IMR-90 (cell line): ENCODE results near the gene NEXMIF. TPM values are rescaled to one million over a fixed set of nuclear protein-coding genes. Genes with fewer than 3 reads are reported as not detected.

Experiments used
- ATAC-seq: fragments of 200-7000 bp; cut with Tn5 transposase; 2 replicates; pipeline ENCODE4 v1.9.1; 2020; ENCODE audit warnings: low read depth, mild to moderate bottlenecking, moderate library complexity
- BruUV-seq: library from RNA; stranded (reverse); fragments of 400-500 nt; replicated peaks from 2 replicates; lab custom pipeline; 2021; lab: Mats Ljungman, UMichigan
- CTCF ChIA-PET: fragments of 300-600 bp; formaldehyde crosslinking; extraction: SDS; loops from one replicate; lab custom pipeline; 2021; ENCODE audit warnings: antibody characterized with exemption; lab: Yijun Ruan, JAX
- POLR2A ChIA-PET: fragments of 300-600 bp; sonication (Branson Sonifier 250); formaldehyde crosslinking; loops from one replicate; lab custom pipeline; 2022; ENCODE audit warnings: antibody characterized with exemption; ENCODE audit not compliant: unreplicated experiment; lab: Charles Lee
- DNase-seq: peaks from one replicate; pipeline ENCODE4 v3.0.0; 2013
- H2AFZ ChIP-seq: replicated peaks from 2 replicates; pipeline ENCODE3; 2013; ENCODE audit warnings: low read length, mild to moderate bottlenecking; ENCODE audit not compliant: poor library complexity
- H2AK5ac ChIP-seq: 2 replicates; pipeline ENCODE4 v1.6.1; 2013; ENCODE audit warnings: low read depth, low read length, inconsistent platforms
- H2AK9ac ChIP-seq: replicated peaks from 2 replicates; pipeline ENCODE3; 2013; ENCODE audit warnings: mild to moderate bottlenecking, low read depth, low read length, moderate library complexity; ENCODE audit not compliant: poor library complexity
- H2BK120ac ChIP-seq: 2 replicates; pipeline ENCODE4 v1.6.1; 2013; ENCODE audit warnings: low read depth, low read length, inconsistent platforms
- H2BK15ac ChIP-seq: 3 replicates; pipeline ENCODE4 v1.6.1; 2013; ENCODE audit warnings: low read depth, low read length, inconsistent platforms
- H2BK20ac ChIP-seq: 2 replicates; pipeline ENCODE4 v1.6.1; 2013; ENCODE audit warnings: low read depth, mild to moderate bottlenecking, inconsistent platforms, low read length, moderate library complexity
- H2BK5ac ChIP-seq: 2 replicates; pipeline ENCODE4 v1.6.1; 2013; ENCODE audit warnings: mild to moderate bottlenecking, low read depth, low read length, inconsistent platforms; ENCODE audit not compliant: poor library complexity, severe bottlenecking
- H3K14ac ChIP-seq: replicated peaks from 2 replicates; pipeline ENCODE4 v1.6.1; 2013; ENCODE audit warnings: low read depth, low read length, inconsistent platforms
- H3K18ac ChIP-seq: 2 replicates; pipeline ENCODE4 v1.6.1; 2013; ENCODE audit warnings: low read depth, low read length, control low read depth
- H3K23ac ChIP-seq: 2 replicates; pipeline ENCODE4 v1.6.1; 2013; ENCODE audit warnings: low read depth, low read length, inconsistent platforms
- H3K27ac ChIP-seq: 2 replicates; pipeline ENCODE4 v1.5.1; 2013; ENCODE audit warnings: mild to moderate bottlenecking, control low read depth, low read length; ENCODE audit not compliant: insufficient read depth
- H3K27me3 ChIP-seq: 2 replicates; pipeline ENCODE4 v1.6.1; 2013; ENCODE audit warnings: low read length; ENCODE audit not compliant: control insufficient read depth, insufficient read depth
- H3K36me3 ChIP-seq: 2 replicates; pipeline ENCODE4 v1.6.1; 2013; ENCODE audit warnings: low read length, mixed read lengths; ENCODE audit not compliant: control insufficient read depth, insufficient read depth
- H3K4ac ChIP-seq: 2 replicates; pipeline ENCODE4 v1.6.1; 2013; ENCODE audit warnings: low read depth, low read length, inconsistent platforms
- H3K4me1 ChIP-seq: 2 replicates; pipeline ENCODE4 v1.6.1; 2013; ENCODE audit warnings: low read length, mixed read lengths; ENCODE audit not compliant: control insufficient read depth, insufficient read depth
- H3K4me2 ChIP-seq: 2 replicates; pipeline ENCODE4 v1.6.1; 2013; ENCODE audit warnings: low read depth, mild to moderate bottlenecking, control low read depth, low read length, moderate library complexity
- H3K4me3 ChIP-seq: 2 replicates; pipeline ENCODE4 v1.5.1; 2013; ENCODE audit warnings: low read depth, mild to moderate bottlenecking, control low read depth, low read length, moderate library complexity; ENCODE audit not compliant: insufficient read depth
- H3K56ac ChIP-seq: 2 replicates; pipeline ENCODE4 v1.6.1; 2013; ENCODE audit warnings: low read length, inconsistent platforms; ENCODE audit not compliant: insufficient read depth; ENCODE audit errors: extremely low read depth
- H3K79me1 ChIP-seq, 2 experiments: 2 replicates each; pipeline ENCODE4 v1.6.1; 2013; ENCODE audit warnings: low read length in 2 of 2, inconsistent platforms in 1 of 2, low read depth in 1 of 2
- H3K9ac ChIP-seq: 2 replicates; pipeline ENCODE4 v1.6.1; 2013; ENCODE audit warnings: low read depth, low read length, control low read depth
- H3K9me1 ChIP-seq: 2 replicates; pipeline ENCODE4 v1.6.1; 2013; ENCODE audit warnings: low read length, inconsistent platforms; ENCODE audit not compliant: insufficient read depth
- H3K9me3 ChIP-seq: 2 replicates; pipeline ENCODE4 v1.6.1; 2013; ENCODE audit warnings: low read length; ENCODE audit not compliant: control insufficient read depth, insufficient read depth
- H4K20me1 ChIP-seq: 2 replicates; pipeline ENCODE4 v1.6.1; 2013; ENCODE audit warnings: low read length, inconsistent platforms; ENCODE audit not compliant: insufficient read depth
- H4K5ac ChIP-seq: 2 replicates; pipeline ENCODE4 v1.6.1; 2013; ENCODE audit warnings: mild to moderate bottlenecking, low read depth, low read length, control low read depth
- H4K8ac ChIP-seq, 2 experiments: 2 replicates each; pipeline ENCODE4 v1.6.1; 2013; ENCODE audit warnings: low read depth in 2 of 2, low read length in 2 of 2, control low read depth in 1 of 2, inconsistent platforms in 1 of 2
- H4K91ac ChIP-seq: 2 replicates; pipeline ENCODE4 v1.6.1; 2013; ENCODE audit warnings: low read depth, low read length, inconsistent platforms; ENCODE audit not compliant: insufficient read depth
- BHLHE40 ChIP-seq: fragments of 150-350 bp; IDR thresholded peaks from 2 replicates; pipeline ENCODE4 v1.6.1; 2016; ENCODE audit warnings: mild to moderate bottlenecking, low read depth, low read length
- CEBPB ChIP-seq: IDR thresholded peaks from 2 replicates; pipeline ENCODE4 v1.6.1; 2012; ENCODE audit warnings: low read depth, low read length, improper control_type of control experiment
- CHD1 ChIP-seq: IDR thresholded peaks from 2 replicates; pipeline ENCODE4 v1.6.1; 2012; ENCODE audit warnings: low read depth, low read length, improper control_type of control experiment
- CTCF ChIP-seq: conservative IDR thresholded peaks from 2 replicates; pipeline ENCODE4 v1.5.1; 2012; ENCODE audit warnings: mild to moderate bottlenecking, low read depth, low read length, improper control_type of control experiment
- ELK1 ChIP-seq: fragments of 150-350 bp; IDR thresholded peaks from 2 replicates; pipeline ENCODE4 v1.6.1; 2016; ENCODE audit warnings: low read depth, mild to moderate bottlenecking, low read length, moderate library complexity, borderline replicate concordance
- FOS ChIP-seq: fragments of 150-350 bp; IDR thresholded peaks from 2 replicates; pipeline ENCODE4 v1.6.1; 2016; ENCODE audit warnings: low read depth, low read length
- MAFK ChIP-seq: IDR thresholded peaks from 2 replicates; pipeline ENCODE4 v1.6.1; 2012; ENCODE audit warnings: low read depth, low read length, improper control_type of control experiment
- MAZ ChIP-seq: IDR thresholded peaks from 2 replicates; pipeline ENCODE4 v1.6.1; 2012; ENCODE audit warnings: low read depth, mild to moderate bottlenecking, low read length, improper control_type of control experiment, moderate library complexity, borderline replicate concordance
- MXI1 ChIP-seq: IDR thresholded peaks from 2 replicates; pipeline ENCODE4 v1.6.1; 2012; ENCODE audit warnings: low read depth, mild to moderate bottlenecking, low read length, moderate library complexity, borderline replicate concordance
- NFE2L2 ChIP-seq: fragments of 150-350 bp; IDR thresholded peaks from 2 replicates; pipeline ENCODE4 v1.6.1; 2016; ENCODE audit warnings: low read depth, mild to moderate bottlenecking, low read length
- POLR2A ChIP-seq: IDR thresholded peaks from 2 replicates; pipeline ENCODE4 v1.6.1; 2012; ENCODE audit warnings: mild to moderate bottlenecking, low read depth, low read length
- RAD21 ChIP-seq: IDR thresholded peaks from 2 replicates; pipeline ENCODE4 v1.6.1; 2012; ENCODE audit warnings: low read length, improper control_type of control experiment
- RCOR1 ChIP-seq: IDR thresholded peaks from 2 replicates; pipeline ENCODE4 v1.6.1; 2012; ENCODE audit warnings: mild to moderate bottlenecking, low read length, improper control_type of control experiment; ENCODE audit not compliant: insufficient replicate concordance
- RFX5 ChIP-seq: IDR thresholded peaks from 2 replicates; pipeline ENCODE4 v1.8.0; 2012; ENCODE audit warnings: low read depth, mild to moderate bottlenecking, low read length, moderate library complexity
- USF2 ChIP-seq: fragments of 150-350 bp; IDR thresholded peaks from 2 replicates; pipeline ENCODE4 v1.6.1; 2017; ENCODE audit warnings: mild to moderate bottlenecking, antibody characterized with exemption, low read length, low read depth
- WGBS, 2 experiments: methylation state at CpG; one replicate each; pipeline versions ENCODE4 v1.1.5 to v1.1.7; 2013; ENCODE audit warnings: missing lambda C conversion rate in 2 of 2; ENCODE audit not compliant: insufficient read length in 1 of 2; ENCODE audit errors: extremely low coverage in 2 of 2; 5-methylcytosine and 5-hydroxymethylcytosine counted together
- dilution Hi-C: fragments of 300-500 bp; cut with HindIII; formaldehyde crosslinking; loops from one replicate; pipeline ENCODE4 v1.14.3; 2018; ENCODE audit warnings: low sequenced_read_pairs; ENCODE audit not compliant: unreplicated experiment
- in situ Hi-C: fragments of 300-500 bp; cut with MboI; formaldehyde crosslinking; loops from 3 replicates; pipeline ENCODE4 v1.14.3; 2019; ENCODE audit warnings: low sequenced_read_pairs, inconsistent platforms, mixed read lengths
- intact Hi-C: fragments of 100-400 bp; cut with micrococcal nuclease; formaldehyde crosslinking; loops from 2 replicates; pipeline ENCODE4 v1.10.0; 2022
- polyA plus RNA-seq, 3 experiments: library from polyadenylated mRNA; depleted of rRNA; stranded (reverse); fragments of >200 nt; gene quantifications; 2 replicates each; pipeline ENCODE4 v1.2.3, GENCODE V29; 2012; ENCODE audit warnings: low replicate concordance in 1 of 3
- total RNA-seq: library from RNA; depleted of rRNA; stranded (reverse); fragments of >200 nt; gene quantifications from 2 replicates; pipeline ENCODE4 v1.2.3, GENCODE V29; 2012

Gene NEXMIF
- total and polyA plus RNA-seq, 2 of the 4 experiments (the other 2 are of a cell fraction) = not detected

- dilution Hi-C loops = no loop called here
Observed at GRCh38 chrX:74940414-74940813, 15.2 kb upstream of the NEXMIF start.

More at GRCh38 chrX:74940414-74940813, 15.2 kb upstream of the NEXMIF start:
- CTCF ChIA-PET = no interaction called here
- no peak overlapping the region for H3K14ac ChIP-seq
- H4K5ac ChIP-seq = no peak overlapping the region
- H3K9ac ChIP-seq = no peak overlapping the region
- H3K23ac ChIP-seq = no peak overlapping the region
- TF ChIP-seq CEBPB (no peak), CHD1 (no peak), USF2 (no peak), ELK1 (no peak), NFE2L2 (no peak), MAFK (no peak), BHLHE40 (no peak), POLR2A (no peak), CTCF (no peak), FOS (no peak), MAZ (no peak), RCOR1 (no peak), MXI1 (no peak), RFX5 (no peak), RAD21 (no peak)
- H2BK15ac ChIP-seq = no peak overlapping the region
- H3K79me1 ChIP-seq = no peaks in the 10 kb centered on the region
- no peak overlapping the region for H2AFZ ChIP-seq
- BruUV-seq = no TSS peak
- H3K9me1 ChIP-seq = no peaks in the 10 kb centered on the region
- no peak overlapping the region for H2AK5ac ChIP-seq
- H3K4ac ChIP-seq = no peak overlapping the region
- H4K20me1 ChIP-seq = no peaks in the 10 kb centered on the region
- no peak overlapping the region for H4K8ac ChIP-seq
- H3K4me2 ChIP-seq = no peak overlapping the region
- no peak overlapping the region for H3K4me3 ChIP-seq
- ATAC-seq (no peak), DNase-seq (no peak)
- H2BK20ac ChIP-seq = no peak overlapping the region
- WGBS, 2 experiments = no CpG with 5 or more reads among the region's 1 CpG
- no peak overlapping the region for H4K91ac ChIP-seq
- no peak overlapping the region for H2BK5ac ChIP-seq
- no peaks in the 10 kb centered on the region for H3K4me1 ChIP-seq
- H3K9me3 ChIP-seq = peaks cover 7% of the 10 kb centered on the region; the same call in 1 of the 2 replicates
- H2BK120ac ChIP-seq = no peak overlapping the region
- H3K56ac ChIP-seq = no peak overlapping the region
- intact Hi-C loops (no loop called here), in situ Hi-C loops (no loop called here)
- H3K18ac ChIP-seq = no peak overlapping the region
- no peak overlapping the region for H3K27ac ChIP-seq
- H3K36me3 ChIP-seq = no peaks in the 10 kb centered on the region
- POLR2A ChIA-PET = no interaction called here
- no peak overlapping the region for H2AK9ac ChIP-seq
- no peaks in the 10 kb centered on the region for H3K27me3 ChIP-seq
